ENCODE measurements around the gene DOCK1.

DOCK1 gene

GRCh38 chr10:127073666-127074065 is 168.4 kb downstream of the DOCK1 start:
- H3K27me3 ChIP-seq (ENCODE audit: low read depth), result no peaks in the 10 kb centered on the region
- no peaks in the 10 kb centered on the region; the same call in none of the 2 replicates for H3K36me3 ChIP-seq (replicated peaks)
- no peak for DNase-seq (ENCODE audit: low spot score in 2 of 2)
- no peaks in the 10 kb centered on the region for H3K4me1 ChIP-seq
- H3K9me3 ChIP-seq, result no peaks in the 10 kb centered on the region
- no peak overlapping the region for H3K4me3 ChIP-seq
- in situ Hi-C loops (cut with MboI; ENCODE audit: low sequenced_read_pairs), result no loop called here

- no peak for DNase-seq (ENCODE audit: low spot score in 2 of 2)
- H3K4me3 ChIP-seq, result no peak overlapping the region
- no peaks in the 10 kb centered on the region for H3K4me1 ChIP-seq
- H3K9me3 ChIP-seq, result no peaks in the 10 kb centered on the region
- H3K27me3 ChIP-seq (ENCODE audit: low read depth), result no peaks in the 10 kb centered on the region
- H3K36me3 ChIP-seq (replicated peaks), result no peaks in the 10 kb centered on the region
- in situ Hi-C loops (cut with MboI; ENCODE audit: low sequenced_read_pairs), result no loop called here
These were observed 174.2 kb downstream of the DOCK1 start for GRCh38 chr10:127079392-127079791.

GRCh38 chr10:127080317-127080716 is 175.1 kb downstream of the DOCK1 start:
- Histone ChIP-seq H3K36me3 (replicated peaks) (no peaks in the 10 kb centered on the region), H3K4me3 (no peak overlapping the region), H3K9me3 (no peaks in the 10 kb centered on the region), H3K4me1 (no peaks in the 10 kb centered on the region), H3K27me3 (ENCODE audit: low read depth) (no peaks in the 10 kb centered on the region)
- in situ Hi-C loops (cut with MboI; ENCODE audit: low sequenced_read_pairs), result no loop called here
- DNase-seq (ENCODE audit: low spot score in 2 of 2), result no peak

DNA sequence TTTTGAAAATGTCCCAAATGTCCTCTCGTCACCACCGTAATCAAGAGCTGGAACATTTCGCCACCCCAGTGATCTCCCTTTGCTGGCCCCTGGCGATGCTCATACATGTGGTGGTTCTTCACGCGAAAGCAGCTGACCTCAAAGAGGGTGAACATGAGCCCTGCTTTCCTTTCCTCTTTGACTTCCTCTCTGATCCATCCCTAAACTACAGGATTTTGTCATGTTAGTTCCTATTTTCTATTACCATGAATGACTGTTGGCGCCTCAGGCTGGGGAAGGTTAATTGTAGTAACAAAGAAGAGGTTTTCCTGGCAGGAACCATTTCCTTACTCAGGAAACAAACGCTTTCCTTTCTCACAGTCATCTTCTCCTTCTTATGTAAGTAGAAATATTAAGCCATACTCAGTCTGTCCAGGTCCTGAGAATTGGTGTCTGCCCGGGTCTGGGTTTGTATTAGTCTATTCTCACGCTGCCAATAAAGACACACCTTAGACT is 176.7 kb downstream of the DOCK1 start:
- no peak for DNase-seq (ENCODE audit: low spot score in 2 of 2)
- H3K9me3 ChIP-seq, result no peaks in the 10 kb centered on the region
- no peaks in the 10 kb centered on the region for H3K4me1 ChIP-seq
- in situ Hi-C loops (cut with MboI; ENCODE audit: low sequenced_read_pairs), result no loop called here
- no peaks in the 10 kb centered on the region for H3K27me3 ChIP-seq (ENCODE audit: low read depth)
- H3K4me3 ChIP-seq, result no peak overlapping the region
- no peaks in the 10 kb centered on the region for H3K36me3 ChIP-seq (replicated peaks)

- Histone ChIP-seq H3K4me3 (no peak overlapping the region), H3K27me3 (ENCODE audit: low read depth) (no peaks in the 10 kb centered on the region), H3K4me1 (no peaks in the 10 kb centered on the region), H3K9me3 (no peaks in the 10 kb centered on the region), H3K36me3 (replicated peaks) (no peaks in the 10 kb centered on the region)
- in situ Hi-C loops (cut with MboI; ENCODE audit: low sequenced_read_pairs), result no loop called here
- no peak for DNase-seq (ENCODE audit: low spot score in 2 of 2)
These were observed 177.4 kb downstream of the DOCK1 start for GRCh38 chr10:127082651-127083050.

DNA sequence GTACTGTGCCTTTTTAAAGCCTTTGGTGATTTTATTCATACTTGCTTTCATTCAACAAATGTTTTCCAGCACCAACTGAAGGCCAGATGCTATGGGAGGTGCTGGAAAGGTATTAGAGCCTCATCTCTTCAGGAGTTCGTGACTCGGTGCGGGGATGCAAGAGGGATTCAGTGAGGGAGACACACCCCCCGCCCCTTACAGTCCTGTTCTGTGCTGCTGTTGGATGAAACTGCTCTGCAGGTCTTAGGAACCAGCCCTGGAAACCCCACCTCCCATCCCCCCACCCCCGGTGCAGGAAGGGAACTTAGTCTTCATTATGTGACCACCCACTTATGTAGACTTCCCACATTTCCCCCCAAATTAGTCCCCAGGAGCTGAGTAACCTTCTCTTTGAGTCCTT is 180.7 kb downstream of the DOCK1 start:
- Histone ChIP-seq H3K9me3 (no peaks in the 10 kb centered on the region), H3K27me3 (ENCODE audit: low read depth) (no peaks in the 10 kb centered on the region), H3K4me1 (no peaks in the 10 kb centered on the region), H3K36me3 (replicated peaks) (no peaks in the 10 kb centered on the region), H3K4me3 (no peak overlapping the region)
- in situ Hi-C loops (cut with MboI; ENCODE audit: low sequenced_read_pairs), result no loop called here
- no peak for DNase-seq (ENCODE audit: low spot score in 2 of 2)

- no peak overlapping the region for H3K4me3 ChIP-seq
- H3K27me3 ChIP-seq (ENCODE audit: low read depth), result no peaks in the 10 kb centered on the region
- in situ Hi-C loops (cut with MboI; ENCODE audit: low sequenced_read_pairs), result no loop called here
- DNase-seq (ENCODE audit: low spot score in 2 of 2), result no peak
- no peaks in the 10 kb centered on the region for H3K4me1 ChIP-seq
- H3K36me3 ChIP-seq (replicated peaks), result no peaks in the 10 kb centered on the region
- no peaks in the 10 kb centered on the region for H3K9me3 ChIP-seq
These were observed 183.7 kb downstream of the DOCK1 start for GRCh38 chr10:127088908-127089307.

DNA sequence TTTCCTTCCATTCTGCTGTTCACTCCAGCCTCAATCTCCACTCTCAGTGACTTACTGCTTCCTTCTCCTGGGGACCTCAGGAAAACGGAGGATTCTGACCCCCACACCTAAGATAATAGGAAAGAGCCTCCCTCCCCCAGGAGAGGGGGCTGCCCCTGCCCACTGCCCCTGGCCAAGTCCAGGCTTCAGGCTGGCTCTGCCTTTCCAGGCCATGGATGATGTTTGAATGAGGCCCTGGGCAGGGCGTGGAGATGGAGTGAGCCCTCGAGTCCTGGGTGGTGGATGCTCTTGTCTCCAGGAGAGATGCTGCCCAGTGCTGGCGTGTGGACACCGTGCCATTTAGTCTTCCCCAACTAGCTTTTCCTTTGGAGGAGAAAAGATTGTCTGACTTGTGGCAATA is 184.2 kb downstream of the DOCK1 start:
- in situ Hi-C loops (cut with MboI; ENCODE audit: low sequenced_read_pairs), result no loop called here

DNA sequence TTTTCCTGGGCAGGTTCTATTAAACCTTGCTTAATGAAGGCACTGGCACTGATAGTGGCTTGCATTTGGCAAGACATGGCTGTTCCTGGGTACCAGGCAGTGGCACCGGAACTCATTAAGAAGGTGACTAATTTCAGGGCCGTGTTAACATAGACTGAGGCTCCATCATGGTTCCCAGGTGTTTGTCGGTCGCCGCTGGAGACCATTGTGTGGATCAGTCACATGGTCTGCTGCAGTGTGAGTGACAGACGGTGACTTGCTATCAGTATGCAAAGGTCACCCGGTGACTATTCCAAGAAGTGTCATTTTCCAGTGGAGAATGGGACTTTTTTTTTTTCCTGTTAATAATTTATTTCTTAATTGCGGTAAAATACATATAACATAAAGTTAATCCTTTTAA is 184.9 kb downstream of the DOCK1 start:
- Histone ChIP-seq H3K36me3 (replicated peaks) (no peaks in the 10 kb centered on the region), H3K27me3 (ENCODE audit: low read depth) (no peaks in the 10 kb centered on the region), H3K9me3 (no peaks in the 10 kb centered on the region), H3K4me1 (no peaks in the 10 kb centered on the region), H3K4me3 (no peak overlapping the region)
- in situ Hi-C loops (cut with MboI; ENCODE audit: low sequenced_read_pairs), result no loop called here
- DNase-seq (ENCODE audit: low spot score in 2 of 2), result no peak

More for the DNA sequence above, 184.2 kb downstream of the DOCK1 start:
- Histone ChIP-seq H3K4me1 (no peaks in the 10 kb centered on the region), H3K4me3 (no peak overlapping the region), H3K9me3 (no peaks in the 10 kb centered on the region), H3K36me3 (replicated peaks) (no peaks in the 10 kb centered on the region), H3K27me3 (ENCODE audit: low read depth) (no peaks in the 10 kb centered on the region)
- no peak for DNase-seq (ENCODE audit: low spot score in 2 of 2)

DNA sequence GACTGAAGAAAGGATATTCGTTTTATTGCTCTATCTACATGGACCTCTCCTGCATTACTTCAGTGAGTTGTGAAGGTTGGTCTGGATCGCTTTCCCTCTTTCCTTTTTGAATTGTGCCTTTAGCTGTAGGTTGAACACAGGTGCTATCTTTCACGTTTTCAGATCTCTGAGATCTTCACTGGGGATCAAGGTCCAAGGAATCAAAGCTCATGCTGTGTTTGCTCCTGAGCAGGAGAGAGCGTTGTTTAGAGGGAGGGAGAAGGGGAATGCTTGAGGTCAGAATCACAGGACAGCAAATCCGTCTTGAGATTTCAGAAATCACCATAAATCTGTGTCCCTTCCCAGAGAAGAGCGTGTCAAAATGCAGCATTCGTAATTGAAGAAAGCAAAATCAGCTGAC is 186.1 kb downstream of the DOCK1 start:
- no peaks in the 10 kb centered on the region for H3K27me3 ChIP-seq (ENCODE audit: low read depth)
- in situ Hi-C loops (cut with MboI; ENCODE audit: low sequenced_read_pairs), result no loop called here
- no peaks in the 10 kb centered on the region for H3K4me1 ChIP-seq
- no peak for DNase-seq (ENCODE audit: low spot score in 2 of 2)
- H3K4me3 ChIP-seq, result no peak overlapping the region
- H3K36me3 ChIP-seq (replicated peaks), result no peaks in the 10 kb centered on the region
- H3K9me3 ChIP-seq, result no peaks in the 10 kb centered on the region

DNA sequence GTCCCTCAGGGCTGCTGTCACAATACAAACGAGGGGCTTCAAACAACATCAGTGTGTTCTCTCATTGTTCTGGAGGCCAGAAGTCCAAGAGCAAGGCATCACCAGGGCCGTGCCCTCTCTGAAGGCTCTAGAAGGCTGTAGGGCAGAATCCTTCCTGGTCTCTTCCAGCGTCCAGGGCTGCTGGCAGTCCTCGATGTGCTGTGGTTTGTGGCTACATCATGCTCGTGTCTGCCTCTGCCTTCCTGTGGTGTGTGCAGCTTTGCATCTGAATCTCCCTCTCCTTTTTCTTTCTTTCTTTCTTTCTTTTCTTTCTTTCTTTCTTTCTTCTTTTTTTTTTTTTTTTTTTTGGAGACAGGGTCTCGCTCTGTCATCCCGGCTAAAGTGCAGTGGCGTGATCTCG is 187.7 kb downstream of the DOCK1 start:
- DNase-seq (ENCODE audit: low spot score in 2 of 2), result no peak
- no peaks in the 10 kb centered on the region for H3K9me3 ChIP-seq
- H3K4me1 ChIP-seq, result no peaks in the 10 kb centered on the region
- H3K27me3 ChIP-seq (ENCODE audit: low read depth), result no peaks in the 10 kb centered on the region
- no peaks in the 10 kb centered on the region for H3K36me3 ChIP-seq (replicated peaks)
- in situ Hi-C loops (cut with MboI; ENCODE audit: low sequenced_read_pairs), result no loop called here
- no peak overlapping the region for H3K4me3 ChIP-seq

DNA sequence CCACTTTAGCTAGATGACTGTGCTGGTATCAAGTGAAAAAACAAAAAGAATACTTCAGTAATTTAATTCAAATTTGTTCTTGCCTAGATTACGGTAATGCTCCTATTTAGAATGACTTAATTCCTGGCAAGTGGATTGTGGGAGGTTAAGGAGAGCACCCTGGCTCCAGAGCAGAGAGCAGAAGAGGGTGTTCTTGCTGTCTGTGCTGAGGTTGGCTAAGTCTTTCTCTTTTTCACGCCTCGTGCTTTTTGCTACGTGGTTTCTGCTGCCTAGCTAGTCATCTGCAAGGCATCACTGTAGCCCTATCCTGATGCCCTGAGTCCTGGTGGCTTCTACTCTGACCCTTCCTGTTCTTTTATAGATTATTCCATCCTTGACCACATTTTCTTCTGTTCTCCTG is 189.8 kb downstream of the DOCK1 start:
- Histone ChIP-seq H3K27me3 (ENCODE audit: low read depth) (no peaks in the 10 kb centered on the region), H3K4me3 (no peak overlapping the region), H3K4me1 (no peaks in the 10 kb centered on the region), H3K9me3 (no peaks in the 10 kb centered on the region), H3K36me3 (replicated peaks) (no peaks in the 10 kb centered on the region)
- in situ Hi-C loops (cut with MboI; ENCODE audit: low sequenced_read_pairs), result no loop called here
- no peak for DNase-seq (ENCODE audit: low spot score in 2 of 2)

- Histone ChIP-seq H3K4me3 (no peak overlapping the region), H3K4me1 (peaks cover 8% of the 10 kb centered on the region; the same call in 1 of the 2 replicates), H3K9me3 (no peaks in the 10 kb centered on the region), H3K27me3 (ENCODE audit: low read depth) (no peaks in the 10 kb centered on the region), H3K36me3 (replicated peaks) (no peaks in the 10 kb centered on the region)
- in situ Hi-C loops (cut with MboI; ENCODE audit: low sequenced_read_pairs), result no loop called here
- DNase-seq (ENCODE audit: low spot score in 2 of 2), result no peak
These were observed 195.9 kb downstream of the DOCK1 start for GRCh38 chr10:127100983-127101615.

DNA sequence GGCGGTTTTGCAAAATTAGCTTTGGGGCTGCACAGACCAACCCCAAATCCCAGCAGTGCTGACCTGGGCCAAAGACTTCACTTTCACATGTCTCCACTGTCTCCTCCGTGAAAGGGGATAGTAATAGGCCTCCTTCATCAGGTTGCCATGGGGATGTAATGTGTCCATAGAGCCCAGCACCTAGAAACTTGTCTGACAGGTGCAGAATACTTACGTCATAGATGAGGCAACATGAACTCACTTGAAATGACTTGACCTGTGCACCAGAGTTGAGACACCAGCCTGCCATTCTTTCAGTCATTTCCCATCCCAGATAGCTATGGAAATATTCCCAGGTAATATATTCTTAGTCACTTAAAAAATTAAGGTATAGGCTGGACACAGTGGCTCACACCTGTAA is 196.9 kb downstream of the DOCK1 start:
- H3K27me3 ChIP-seq (ENCODE audit: low read depth), result no peaks in the 10 kb centered on the region
- in situ Hi-C loops (cut with MboI; ENCODE audit: low sequenced_read_pairs), result no loop called here

DNA sequence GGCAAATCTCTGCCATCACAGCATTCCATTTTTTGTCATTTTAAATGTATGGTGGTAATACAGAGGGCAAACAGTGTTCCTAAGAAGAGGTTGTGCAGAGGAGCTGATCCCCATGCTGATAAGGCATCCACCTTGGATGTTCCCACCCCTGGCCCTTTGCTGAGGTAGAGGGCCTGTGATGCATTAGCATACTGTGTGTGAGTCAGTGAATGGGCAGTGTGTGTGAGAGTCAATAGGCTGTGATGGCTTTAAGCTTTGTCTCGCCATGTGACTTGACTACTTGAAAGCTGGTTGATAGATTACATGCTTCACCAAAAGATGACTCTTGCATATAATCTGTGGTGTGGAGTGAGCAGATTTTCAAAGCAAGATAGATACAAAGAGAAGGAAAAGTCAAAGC is 209.9 kb downstream of the DOCK1 start:
- Histone ChIP-seq H3K4me1 (no peaks in the 10 kb centered on the region), H3K4me3 (no peak overlapping the region), H3K9me3 (no peaks in the 10 kb centered on the region), H3K27me3 (ENCODE audit: low read depth) (no peaks in the 10 kb centered on the region), H3K36me3 (replicated peaks) (peaks cover 5% of the 10 kb centered on the region; the same call in 1 of the 2 replicates)
- DNase-seq (ENCODE audit: low spot score in 2 of 2), result no peak
- in situ Hi-C loops (cut with MboI; ENCODE audit: low sequenced_read_pairs), result no loop called here

More for the DNA sequence above, 196.9 kb downstream of the DOCK1 start:
- H3K9me3 ChIP-seq, result no peaks in the 10 kb centered on the region
- no peak overlapping the region for H3K4me3 ChIP-seq
- H3K36me3 ChIP-seq (replicated peaks), result no peaks in the 10 kb centered on the region
- no peak for DNase-seq (ENCODE audit: low spot score in 2 of 2)
- peaks cover 8% of the 10 kb centered on the region; the same call in 1 of the 2 replicates for H3K4me1 ChIP-seq

Data from HAP-1 (cell line).